Measurements from ENCODE around the gene SH3GLB2. TPM values are rescaled to one million over a fixed set of nuclear protein-coding genes. Genes with fewer than 3 reads are reported as not detected.

SH3GLB2 gene
- total RNA-seq, 1 experiment from 2014 or later = 52.7 TPM

DNA sequence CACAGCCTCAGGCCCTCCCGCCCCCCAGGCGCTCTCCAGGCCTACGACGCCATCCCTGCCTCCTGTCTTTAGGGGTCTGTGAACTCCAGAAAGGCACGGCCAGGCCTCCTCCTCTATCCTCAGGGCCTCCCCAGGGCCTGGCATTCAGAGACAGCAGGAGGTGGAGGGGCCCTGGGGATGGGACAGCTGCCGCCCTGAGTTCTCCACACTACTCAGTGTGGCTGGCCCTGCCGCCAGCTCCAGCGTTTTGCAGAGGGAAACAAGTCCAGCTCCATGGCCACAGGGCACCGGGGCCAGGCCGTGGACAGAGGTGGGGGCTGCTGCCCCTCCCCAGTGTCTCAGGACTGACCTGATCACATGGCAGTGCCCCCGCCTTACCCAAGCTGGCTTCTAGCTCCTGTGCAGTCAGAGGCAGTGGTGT lies 16.4 kb downstream of the SH3GLB2 start:
- Histone ChIP-seq H3K9me3 (ENCODE audit: low read depth, low read length, poor library complexity, severe bottlenecking) (no peaks in the 10 kb centered on the region), H3K4me1 (ENCODE audit: insufficient read depth, low read length, poor library complexity, severe bottlenecking) (no peaks in the 10 kb centered on the region), H3K4me3 (ENCODE audit: low read depth, low read length, poor library complexity, severe bottlenecking) (no peak overlapping the region), H3K27ac (ENCODE audit: low read depth, low read length, poor library complexity, severe bottlenecking) (no peak overlapping the region), H3K27me3 (replicated peaks; ENCODE audit: insufficient read depth, low read depth, low read length, poor library complexity) (no peaks in the 10 kb centered on the region), H3K36me3 (ENCODE audit: insufficient read depth, low read length, poor library complexity, severe bottlenecking) (peaks cover 35% of the 10 kb centered on the region)
- TF ChIP-seq, protein P1, sequence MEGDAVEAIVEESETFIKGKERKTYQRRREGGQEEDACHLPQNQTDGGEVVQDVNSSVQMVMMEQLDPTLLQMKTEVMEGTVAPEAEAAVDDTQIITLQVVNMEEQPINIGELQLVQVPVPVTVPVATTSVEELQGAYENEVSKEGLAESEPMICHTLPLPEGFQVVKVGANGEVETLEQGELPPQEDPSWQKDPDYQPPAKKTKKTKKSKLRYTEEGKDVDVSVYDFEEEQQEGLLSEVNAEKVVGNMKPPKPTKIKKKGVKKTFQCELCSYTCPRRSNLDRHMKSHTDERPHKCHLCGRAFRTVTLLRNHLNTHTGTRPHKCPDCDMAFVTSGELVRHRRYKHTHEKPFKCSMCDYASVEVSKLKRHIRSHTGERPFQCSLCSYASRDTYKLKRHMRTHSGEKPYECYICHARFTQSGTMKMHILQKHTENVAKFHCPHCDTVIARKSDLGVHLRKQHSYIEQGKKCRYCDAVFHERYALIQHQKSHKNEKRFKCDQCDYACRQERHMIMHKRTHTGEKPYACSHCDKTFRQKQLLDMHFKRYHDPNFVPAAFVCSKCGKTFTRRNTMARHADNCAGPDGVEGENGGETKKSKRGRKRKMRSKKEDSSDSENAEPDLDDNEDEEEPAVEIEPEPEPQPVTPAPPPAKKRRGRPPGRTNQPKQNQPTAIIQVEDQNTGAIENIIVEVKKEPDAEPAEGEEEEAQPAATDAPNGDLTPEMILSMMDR (conservative IDR thresholded peaks at IDR 0.05; ENCODE audit: low read depth, low read length) = no peak
- no peak for TF ChIP-seq EZH2 (IDR thresholded peaks at IDR 0.05; ENCODE audit: borderline replicate concordance, low read depth, low read length, poor library complexity, severe bottlenecking)
- ChIA-PET POLR2A (ENCODE audit: low non-redundant PET) (no interaction called here), CTCF (no interaction called here)
- no TSS peak for BruUV-seq (replicated peaks)
- intact Hi-C loops (cut with micrococcal nuclease; ENCODE audit: unreplicated experiment) = no loop called here
- DNase-seq (ENCODE audit: low spot score) = no peak

DNA sequence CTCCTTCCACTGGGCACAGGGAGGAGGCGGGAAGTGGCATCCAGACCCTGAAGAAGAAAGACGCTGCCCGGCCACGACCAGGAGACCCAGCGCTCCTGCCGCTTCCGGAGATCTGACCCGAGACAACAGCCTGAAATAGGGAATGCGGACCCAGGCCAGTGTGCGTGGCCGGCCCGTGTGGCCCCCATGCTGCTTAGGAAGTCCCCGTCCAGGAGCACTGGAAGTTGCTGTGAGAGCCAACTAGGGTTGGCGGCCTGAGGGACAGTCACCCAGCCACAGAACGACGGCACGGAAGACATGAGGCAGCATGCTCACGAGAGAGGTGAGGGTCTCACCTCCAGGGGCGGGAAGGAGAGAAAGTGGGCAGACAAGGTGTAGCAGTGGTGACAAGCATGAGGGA lies 17.0 kb downstream of the SH3GLB2 start:
- ChIA-PET POLR2A (ENCODE audit: low non-redundant PET) (no interaction called here), CTCF (no interaction called here)
- no TSS peak for BruUV-seq (replicated peaks)
- Histone ChIP-seq H3K36me3 (ENCODE audit: insufficient read depth, low read length, poor library complexity, severe bottlenecking) (peaks cover 41% of the 10 kb centered on the region), H3K27ac (ENCODE audit: low read depth, low read length, poor library complexity, severe bottlenecking) (no peak overlapping the region), H3K4me1 (ENCODE audit: insufficient read depth, low read length, poor library complexity, severe bottlenecking) (no peaks in the 10 kb centered on the region), H3K4me3 (ENCODE audit: low read depth, low read length, poor library complexity, severe bottlenecking) (no peak overlapping the region), H3K9me3 (ENCODE audit: low read depth, low read length, poor library complexity, severe bottlenecking) (no peaks in the 10 kb centered on the region), H3K27me3 (replicated peaks; ENCODE audit: insufficient read depth, low read depth, low read length, poor library complexity) (no peaks in the 10 kb centered on the region)
- intact Hi-C loops (cut with micrococcal nuclease; ENCODE audit: unreplicated experiment) = no loop called here
- no peak for TF ChIP-seq EZH2 (IDR thresholded peaks at IDR 0.05; ENCODE audit: borderline replicate concordance, low read depth, low read length, poor library complexity, severe bottlenecking)
- TF ChIP-seq, protein P1 (conservative IDR thresholded peaks at IDR 0.05; ENCODE audit: low read depth, low read length) = no peak
- no peak for DNase-seq (ENCODE audit: low spot score)

DNA sequence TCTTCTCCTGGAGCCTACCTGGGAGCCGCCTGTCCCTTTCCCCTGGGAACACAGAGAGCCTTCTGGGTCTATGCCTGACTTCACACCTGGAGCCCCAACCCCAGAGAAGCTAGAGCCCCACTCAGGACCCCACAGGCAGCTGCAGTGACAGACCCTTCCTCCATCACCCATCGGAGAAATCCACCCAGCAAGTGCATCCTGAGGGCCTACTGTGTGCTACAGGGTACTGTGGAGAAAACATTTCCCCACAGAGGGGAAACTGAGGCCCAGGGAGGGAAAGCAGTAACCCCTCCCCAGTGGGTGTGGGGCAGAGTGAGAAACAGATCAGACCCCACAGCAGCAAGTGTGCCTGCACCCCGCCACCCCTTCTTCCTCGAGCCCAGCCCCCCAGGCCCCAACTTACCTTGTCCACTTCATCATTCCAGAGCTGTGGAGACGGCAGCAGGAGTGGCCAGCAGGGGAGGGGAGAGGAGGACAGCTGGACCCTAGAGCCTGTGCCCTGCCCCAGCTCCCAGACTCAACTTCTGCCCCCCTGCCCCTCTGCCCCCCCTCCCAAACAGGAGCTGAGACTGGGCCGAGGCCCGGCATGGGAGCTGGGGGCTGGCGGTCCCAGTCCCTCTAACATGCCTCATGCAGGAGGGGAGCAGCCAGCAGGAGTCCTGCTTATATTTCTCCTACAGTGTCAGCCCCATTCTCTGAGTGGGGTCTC lies 17.7 kb downstream of the SH3GLB2 start:
- Histone ChIP-seq H3K9me3 (ENCODE audit: low read depth, low read length, poor library complexity, severe bottlenecking) (no peaks in the 10 kb centered on the region), H3K27ac (ENCODE audit: low read depth, low read length, poor library complexity, severe bottlenecking) (no peak overlapping the region), H3K36me3 (ENCODE audit: insufficient read depth, low read length, poor library complexity, severe bottlenecking) (peaks cover 45% of the 10 kb centered on the region), H3K4me1 (ENCODE audit: insufficient read depth, low read length, poor library complexity, severe bottlenecking) (no peaks in the 10 kb centered on the region), H3K4me3 (ENCODE audit: low read depth, low read length, poor library complexity, severe bottlenecking) (no peak overlapping the region), H3K27me3 (replicated peaks; ENCODE audit: insufficient read depth, low read depth, low read length, poor library complexity) (no peaks in the 10 kb centered on the region)
- intact Hi-C loops (cut with micrococcal nuclease; ENCODE audit: unreplicated experiment) = no loop called here
- ChIA-PET CTCF (no interaction called here), POLR2A (ENCODE audit: low non-redundant PET) (no interaction called here)
- no peak for TF ChIP-seq EZH2 (IDR thresholded peaks at IDR 0.05; ENCODE audit: borderline replicate concordance, low read depth, low read length, poor library complexity, severe bottlenecking)
- TF ChIP-seq, protein P1 (conservative IDR thresholded peaks at IDR 0.05; ENCODE audit: low read depth, low read length) = no peak
- no TSS peak for BruUV-seq (replicated peaks)
- DNase-seq (ENCODE audit: low spot score) = no peak
